ENCODE data around the gene DLG2. TPM values are rescaled to one million over a fixed set of nuclear protein-coding genes. Genes with fewer than 3 reads are reported as not detected.
A peak's percentile ranks its signal among the peaks of the same experiment; 100 is the strongest.

DLG2 gene
- total and polyA plus RNA-seq, 2 of the 8 experiments (the other 6 are each of a cell fraction or from before 2014, with no cell fraction given): 1.7 to 14.3 TPM

- TF ChIP-seq CTCF (IDR thresholded peaks at IDR 0.05; ENCODE audit: control extremely low read depth in 1 of 3, insufficient read depth in 1 of 3, low read depth in 1 of 3, low read length in 3 of 3): no peak
- no peak for TF ChIP-seq CHD1 (IDR thresholded peaks at IDR 0.05; ENCODE audit: low read depth, low read length)
- no peak for TF ChIP-seq E2F6 (IDR thresholded peaks at IDR 0.05)
- TF ChIP-seq TAF1 (IDR thresholded peaks at IDR 0.05; ENCODE audit: low read depth, low read length): peak; percentile 94
- no peak for TF ChIP-seq CTBP2 (IDR thresholded peaks at IDR 0.05; ENCODE audit: borderline replicate concordance, insufficient read depth, insufficient read length, low read length)
- peak; percentile 61 to 76; a peak in 2 of 4 replicates for TF ChIP-seq HDAC2 (IDR thresholded peaks at IDR 0.05; ENCODE audit: borderline replicate concordance in 1 of 2, low read depth in 2 of 2, low read length in 2 of 2)
- TF ChIP-seq EGR1 (IDR thresholded peaks at IDR 0.05; ENCODE audit: borderline replicate concordance, low read depth, low read length): peak; percentile 94
- TF ChIP-seq RNF2 (IDR thresholded peaks at IDR 0.05; ENCODE audit: borderline replicate concordance, low read depth, low read length, missing control alignments, poor library complexity, severe bottlenecking): no peak
- peak; percentile 35; the same call in 1 of the 2 replicates for TF ChIP-seq SP1 (IDR thresholded peaks at IDR 0.05; ENCODE audit: low read depth, low read length)
- TF ChIP-seq TCF12 (IDR thresholded peaks at IDR 0.05; ENCODE audit: low read depth, low read length): no peak
- TF ChIP-seq POLR2A (IDR thresholded peaks at IDR 0.05; ENCODE audit: control extremely low read depth in 1 of 2, low read depth in 2 of 2, low read length in 2 of 2): peak; percentile 65 to 94
- no peak for TF ChIP-seq CEBPB (IDR thresholded peaks at IDR 0.05; ENCODE audit: low read depth, low read length)
- TF ChIP-seq SIN3A (conservative IDR thresholded peaks at IDR 0.05 in 1 of 2, IDR thresholded peaks at IDR 0.05 in 1 of 2; ENCODE audit: low read depth in 1 of 2, low read length in 2 of 2): peak in 1 of 2 experiments; percentile 53; a peak in 1 of 4 replicates
- TF ChIP-seq ZNF274 (IDR thresholded peaks at IDR 0.05; ENCODE audit: borderline replicate concordance, extremely low read depth, low read length): no peak
- TF ChIP-seq SRF (IDR thresholded peaks at IDR 0.05; ENCODE audit: low read depth, low read length): no peak
- TF ChIP-seq EZH2 (IDR thresholded peaks at IDR 0.05; ENCODE audit: low read depth, low read length, severe bottlenecking): no peak
- peak in 1 of 2 experiments; percentile 31; a peak in 1 of 3 replicates for TF ChIP-seq EP300 (IDR thresholded peaks at IDR 0.05; ENCODE audit: borderline replicate concordance in 1 of 2, low read depth in 2 of 2, low read length in 2 of 2)
- TF ChIP-seq ATF3 (IDR thresholded peaks at IDR 0.05; ENCODE audit: insufficient read depth, low read depth, low read length): no peak
- no peak for TF ChIP-seq SP2 (IDR thresholded peaks at IDR 0.05; ENCODE audit: low read length)
Observed at GRCh38 chr11:85647604-85648299, 20.6 kb upstream of the DLG2 start, which contains the start of gene TMEM126A (continued).
